NCI-H2081 treated with DMSO at 0.1 percent for 48 hours (cell line): ENCODE measurements around the gene PIWIL1.

Experiments used
- DNase-seq: peaks from one replicate; lab custom pipeline; 2025; lab: John Stamatoyannopoulos, UW

The PIWIL1 gene

DNA sequence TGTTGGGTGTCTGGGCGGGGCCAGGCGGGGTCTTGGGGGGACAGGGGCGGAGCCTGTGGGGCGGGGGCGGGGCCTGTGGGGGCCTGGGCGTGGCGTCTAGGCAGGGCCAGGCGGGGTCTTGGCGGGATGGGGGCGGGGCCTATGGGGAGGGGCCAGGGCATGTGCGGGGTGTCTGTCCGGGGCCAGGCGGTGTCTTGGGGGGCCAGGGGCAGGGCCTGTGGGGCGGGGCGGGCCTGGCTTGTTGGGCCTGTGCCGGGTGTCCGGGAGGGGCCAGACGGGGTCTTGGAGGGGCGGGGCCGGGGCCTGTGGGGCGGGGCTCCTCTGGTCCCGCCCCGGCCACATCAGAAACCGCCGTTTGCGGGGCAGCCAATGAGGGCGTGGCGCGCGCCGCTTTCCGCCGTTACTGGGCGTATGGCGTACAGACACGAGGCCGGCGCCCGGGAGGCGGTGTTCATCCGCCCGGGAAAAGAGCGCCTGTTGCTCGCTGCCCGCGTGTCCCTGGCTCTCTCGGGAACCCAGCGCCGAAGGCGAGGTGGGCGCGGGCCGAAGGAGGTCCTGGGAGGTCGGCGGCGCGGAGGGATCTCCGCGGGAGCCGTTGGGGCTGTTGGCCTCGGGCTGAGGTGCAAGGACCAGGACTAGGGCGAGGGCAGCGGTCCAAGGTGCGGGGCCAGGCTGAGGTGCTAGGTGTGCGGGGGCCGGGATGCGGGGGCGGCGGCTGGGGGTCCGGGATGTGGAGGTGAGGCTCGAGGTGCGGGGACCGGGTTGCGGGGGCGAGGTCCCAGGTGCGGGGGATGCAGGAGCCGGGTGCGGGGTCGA is at the start of gene PIWIL1:
TSS of gene PIWIL1 (plus strand) at position 400 of the 816 bp plus-strand sequence. CDS start 4,705 bp downstream, outside the sequence.
- no peak for DNase-seq

DNA sequence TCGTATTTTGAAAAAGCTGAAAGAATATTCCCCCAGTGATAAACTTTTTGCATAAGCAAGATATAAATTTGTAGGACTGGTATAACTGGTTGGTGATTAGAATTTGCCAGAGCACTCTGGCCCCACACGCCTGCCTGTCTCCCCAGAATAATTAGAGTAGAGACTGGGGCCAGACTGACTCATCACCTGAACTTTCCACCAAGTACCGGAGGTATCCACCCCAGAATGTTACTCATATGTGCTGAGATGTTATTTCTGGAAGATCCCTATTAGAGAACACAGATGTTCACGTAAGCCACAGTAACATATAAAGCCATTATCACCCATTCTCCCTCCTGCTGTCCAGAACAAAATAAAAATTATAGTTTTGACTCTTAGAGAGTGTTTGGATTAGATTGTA is 49.5 kb upstream of the PIWIL1 start:
- DNase-seq: no peak

- DNase-seq: no peak
These were observed 49.0 kb upstream of the PIWIL1 start for GRCh38 chr12:130288691-130289090.

DNA sequence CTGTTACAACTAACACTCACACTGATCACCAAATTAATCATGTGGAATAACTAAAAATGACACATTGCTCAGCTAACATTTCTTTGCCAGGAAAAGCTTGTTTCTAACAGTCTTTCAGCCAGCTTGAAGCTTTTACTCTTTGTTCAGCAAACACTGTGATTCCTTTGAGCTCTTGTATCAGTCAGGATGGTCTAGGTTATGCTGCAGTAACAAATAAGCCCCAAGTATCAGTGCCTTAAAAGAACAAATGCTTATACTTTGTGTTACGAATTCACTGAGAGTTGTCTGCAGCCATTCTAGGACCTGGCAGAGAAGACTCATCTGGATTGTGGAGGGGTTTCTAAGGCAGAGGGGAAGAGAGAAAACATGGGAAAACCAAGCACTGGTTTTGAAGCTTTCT is 47.6 kb upstream of the PIWIL1 start:
- no peak for DNase-seq

DNA sequence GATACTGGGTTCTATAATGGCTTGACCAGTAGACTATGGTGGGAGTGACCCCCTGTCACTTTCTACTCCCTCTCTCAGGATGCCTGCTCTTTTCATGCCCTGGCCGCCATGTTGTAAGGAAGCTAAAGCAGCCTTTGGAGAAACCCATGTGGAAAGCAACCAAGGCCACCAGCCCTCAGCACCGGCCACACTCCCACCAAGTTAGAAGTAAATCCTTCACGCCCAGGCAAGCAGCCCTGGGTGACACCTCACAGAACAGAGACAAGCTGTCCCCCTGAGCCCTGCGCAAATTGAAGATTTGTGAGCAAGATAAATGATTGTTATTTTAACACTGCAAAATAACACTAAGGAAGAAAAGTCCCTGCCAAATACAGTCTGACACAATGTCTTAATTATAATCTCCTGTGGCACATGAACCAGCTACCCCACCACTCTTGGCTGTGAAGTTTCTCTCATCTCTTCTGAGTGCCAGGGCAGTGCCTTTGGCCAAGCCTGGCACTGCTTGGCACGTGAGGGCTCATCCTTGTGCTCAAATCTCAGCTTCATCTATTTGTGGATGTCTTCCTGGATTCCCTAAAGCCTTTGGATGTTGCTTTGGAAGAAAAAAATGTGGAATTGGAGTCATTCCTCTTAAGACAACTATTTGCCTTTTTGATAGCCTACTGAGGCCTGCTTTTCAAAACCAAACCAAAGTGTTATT is 39.2 kb upstream of the PIWIL1 start:
- no peak for DNase-seq

- DNase-seq: no peak
These were observed 38.1 kb upstream of the PIWIL1 start for GRCh38 chr12:130299574-130299973.

DNA sequence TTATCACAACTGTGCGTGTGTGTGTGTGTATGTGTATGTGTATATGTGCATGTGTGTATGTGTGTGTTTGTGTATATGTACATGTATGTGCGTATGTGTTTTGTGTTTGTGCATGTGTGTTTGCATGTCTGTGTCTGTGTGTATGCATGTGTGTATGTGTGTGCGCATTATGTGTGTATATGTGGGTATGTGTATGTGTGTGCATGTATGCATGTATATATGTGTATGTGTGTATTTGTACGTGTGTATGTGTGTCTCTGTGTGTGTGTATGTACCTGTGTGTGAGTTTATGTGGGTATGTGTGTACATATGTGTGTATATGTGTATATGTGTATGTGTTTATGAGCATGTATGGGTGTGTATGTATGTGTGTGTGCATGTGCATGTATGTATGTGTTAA is 37.6 kb upstream of the PIWIL1 start:
- DNase-seq: no peak

DNA sequence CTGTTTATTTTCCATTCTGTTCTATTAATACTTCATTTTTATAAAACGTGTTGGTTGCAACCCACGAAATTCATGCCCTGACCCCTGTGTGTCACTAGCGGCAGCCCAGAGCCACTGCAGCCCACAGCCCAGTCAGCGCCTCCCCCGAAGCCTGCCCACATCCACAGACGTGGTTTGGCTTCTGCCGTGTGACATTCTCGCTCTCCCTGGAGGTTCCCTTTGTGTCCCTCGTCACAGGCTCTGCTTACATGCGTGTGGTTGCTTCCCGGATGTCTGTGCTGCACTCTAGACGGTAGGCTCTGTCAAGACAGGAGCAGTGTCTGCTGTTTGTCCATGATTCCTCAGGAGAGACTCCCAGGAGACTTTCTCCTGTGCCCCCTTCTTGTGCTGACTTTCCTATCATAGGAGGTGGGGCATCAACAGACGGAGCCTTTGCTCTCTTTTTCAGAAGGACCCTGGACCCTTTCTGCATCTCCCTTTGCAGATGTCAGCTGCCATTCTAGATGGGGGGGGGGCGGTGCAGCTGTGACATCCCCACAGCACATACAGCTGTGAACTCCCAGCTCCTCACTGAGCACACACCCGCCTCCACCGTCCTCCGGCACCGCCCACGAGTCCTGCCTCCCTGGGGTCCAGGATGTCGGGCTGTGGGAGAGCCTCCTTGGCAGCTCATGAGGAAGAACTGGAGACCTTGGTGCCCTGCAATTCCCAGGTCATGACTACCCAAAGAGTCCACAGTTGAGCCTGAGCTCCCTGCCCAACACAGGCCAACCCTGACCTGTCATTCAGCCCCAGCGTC is 36.8 kb upstream of the PIWIL1 start:
- DNase-seq: no peak

GRCh38 chr12:130301559-130301958 is 36.1 kb upstream of the PIWIL1 start:
- DNase-seq: no peak

GRCh38 chr12:130303781-130304180 is 33.9 kb upstream of the PIWIL1 start:
- no peak for DNase-seq

GRCh38 chr12:130307859-130308258 is 29.8 kb upstream of the PIWIL1 start:
- DNase-seq: no peak

DNA sequence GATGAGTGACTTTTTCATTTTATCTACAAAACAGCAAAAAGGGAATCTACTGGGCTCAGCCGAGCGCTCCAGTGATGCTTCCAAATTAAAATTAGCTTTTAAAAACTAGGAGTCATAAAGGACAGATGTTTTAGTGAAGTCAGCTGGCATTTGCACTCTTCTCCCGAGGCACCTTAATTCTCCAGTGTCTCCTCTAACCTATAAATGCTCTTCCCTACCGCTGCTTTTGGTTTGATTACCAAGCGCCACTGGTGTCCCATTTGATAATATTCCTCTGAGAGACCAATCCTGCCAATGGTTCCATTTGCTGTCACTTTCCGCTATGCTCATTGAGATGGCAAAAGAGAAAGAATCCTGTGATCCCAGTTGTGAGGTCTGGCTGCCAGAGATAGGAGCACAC is 29.3 kb upstream of the PIWIL1 start:
- no peak for DNase-seq

- DNase-seq: no peak
These were observed 21.4 kb upstream of the PIWIL1 start for GRCh38 chr12:130316251-130316650.

- DNase-seq: no peak
These were observed 17.2 kb upstream of the PIWIL1 start for GRCh38 chr12:130320536-130320935.

DNA sequence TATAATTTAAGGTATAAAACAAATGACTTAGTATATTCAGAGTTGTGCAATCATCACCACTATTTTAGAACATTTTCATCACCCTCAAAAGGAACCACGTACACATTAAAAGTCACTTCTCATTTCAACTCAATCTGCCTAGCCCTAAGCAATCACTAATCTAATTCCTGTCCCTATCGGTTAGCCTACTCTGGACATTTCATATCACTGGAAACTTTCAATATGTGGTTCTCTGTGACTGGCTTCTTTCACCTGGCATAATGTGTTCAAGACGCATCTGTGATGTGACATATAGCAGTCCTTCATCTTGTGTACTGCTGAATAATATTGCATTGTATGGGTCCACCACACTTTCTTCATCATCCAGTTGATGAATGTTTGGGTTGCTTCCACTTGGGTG is 15.4 kb upstream of the PIWIL1 start:
- no peak for DNase-seq

DNA sequence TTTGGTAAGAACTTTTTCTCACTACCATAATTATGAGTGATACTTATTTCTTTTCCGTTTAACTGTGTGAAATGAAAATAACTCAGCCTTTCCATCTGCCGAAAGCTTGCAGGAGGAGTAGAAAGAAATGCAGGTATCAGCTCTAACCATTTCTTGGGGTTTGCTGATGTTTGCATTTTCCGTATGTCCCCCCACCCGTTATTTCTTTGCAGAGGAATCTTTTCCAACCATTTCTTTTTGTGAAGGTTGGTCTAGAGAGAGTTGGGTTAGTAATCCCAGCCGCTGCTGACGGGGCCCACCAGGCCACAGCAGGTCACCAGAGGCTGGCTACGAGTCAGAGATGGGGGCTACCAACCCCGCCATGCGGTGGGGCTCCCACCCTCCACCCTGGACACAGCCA is 7.0 kb upstream of the PIWIL1 start:
- no peak for DNase-seq

DNA sequence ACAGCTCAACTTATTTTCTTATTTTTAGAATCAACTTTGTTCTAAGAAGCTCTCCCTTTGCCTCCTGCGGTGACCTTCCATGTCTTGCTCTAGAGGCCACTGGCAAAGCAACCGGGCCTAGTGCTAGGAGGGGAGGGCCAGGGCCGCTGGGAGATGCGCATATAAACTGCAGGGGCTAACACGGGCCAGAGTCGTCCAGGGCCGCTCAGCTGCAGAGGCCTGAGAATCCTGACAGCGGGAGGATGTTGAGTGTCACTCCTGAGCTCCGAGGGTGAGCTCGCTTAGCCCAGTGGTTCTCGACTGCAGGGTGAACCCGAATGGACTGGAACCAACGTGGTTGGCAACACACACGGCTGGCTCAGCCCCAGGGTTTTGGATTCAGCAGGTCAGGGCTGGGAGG is 6.5 kb upstream of the PIWIL1 start:
- no peak for DNase-seq

GRCh38 chr12:130333341-130333740 is 4.3 kb upstream of the PIWIL1 start:
- no peak for DNase-seq

GRCh38 chr12:130334399-130334798 is 3.3 kb upstream of the PIWIL1 start:
- no peak for DNase-seq

- no peak for DNase-seq
These were observed 2.8 kb upstream of the PIWIL1 start for GRCh38 chr12:130334937-130335336.

DNA sequence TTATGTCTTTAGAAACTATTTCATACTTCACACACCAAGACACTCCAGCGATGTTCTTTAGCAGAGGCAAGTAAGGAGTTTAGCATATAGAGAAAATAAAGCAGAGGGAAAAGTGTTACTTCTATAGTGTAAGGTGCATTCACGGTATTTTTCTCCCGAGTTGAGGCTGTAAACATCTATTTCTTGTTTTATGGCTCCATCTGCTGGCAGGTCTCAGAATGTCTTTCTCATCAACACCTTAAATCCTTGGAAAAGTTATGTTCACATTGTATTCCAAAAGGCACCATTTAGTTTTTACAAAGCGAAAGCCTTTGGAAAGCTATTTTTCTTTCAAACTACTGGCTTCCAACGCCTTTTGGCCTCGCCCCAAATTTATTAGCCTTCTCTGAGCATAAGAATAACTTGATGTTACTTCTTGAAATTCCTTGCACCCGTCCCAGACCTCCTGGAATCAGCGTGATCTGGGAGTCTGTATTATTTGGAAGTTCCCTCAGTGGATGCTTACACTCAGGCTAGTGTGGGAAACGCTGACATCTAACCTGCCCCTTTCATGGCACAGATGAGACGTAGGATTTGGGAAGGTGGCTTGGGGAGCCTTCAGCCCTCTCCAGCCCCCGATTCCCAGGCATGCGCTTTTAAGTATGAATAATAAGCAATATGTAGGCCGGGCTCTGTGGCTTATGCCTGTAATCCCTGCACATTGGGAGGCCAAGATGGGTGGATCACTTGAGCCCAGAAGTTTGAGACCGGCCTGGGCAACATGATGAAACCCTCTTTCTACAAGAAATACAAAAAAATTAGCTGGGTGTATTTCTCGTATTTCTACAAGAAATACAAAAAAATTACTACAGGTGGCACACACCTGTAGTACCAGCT is 1.9 kb upstream of the PIWIL1 start:
- DNase-seq: peak; percentile 8
